LNCaP clone FGC (cell line): ENCODE measurements around the gene TNFRSF19.

Experiments
- DNase-seq: peaks from one replicate; pipeline ENCODE4 v3.0.0-alpha.2; 2011; ENCODE audit warnings: low read depth
- H3K4me3 ChIP-seq: 2 replicates; pipeline ENCODE4 v1.5.1; 2011; ENCODE audit warnings: mild to moderate bottlenecking, low read depth, low read length, control low read depth
- CTCF ChIP-seq: IDR thresholded peaks from 2 replicates; pipeline ENCODE4 v1.5.1; 2012; ENCODE audit warnings: mild to moderate bottlenecking; ENCODE audit not compliant: control insufficient read depth, insufficient read depth; ENCODE audit errors: extremely low read depth

The TNFRSF19 gene

GRCh38 chr13:23557733-23558132 is 12.5 kb upstream of the TNFRSF19 start:
- TF ChIP-seq CTCF: no peak

DNA sequence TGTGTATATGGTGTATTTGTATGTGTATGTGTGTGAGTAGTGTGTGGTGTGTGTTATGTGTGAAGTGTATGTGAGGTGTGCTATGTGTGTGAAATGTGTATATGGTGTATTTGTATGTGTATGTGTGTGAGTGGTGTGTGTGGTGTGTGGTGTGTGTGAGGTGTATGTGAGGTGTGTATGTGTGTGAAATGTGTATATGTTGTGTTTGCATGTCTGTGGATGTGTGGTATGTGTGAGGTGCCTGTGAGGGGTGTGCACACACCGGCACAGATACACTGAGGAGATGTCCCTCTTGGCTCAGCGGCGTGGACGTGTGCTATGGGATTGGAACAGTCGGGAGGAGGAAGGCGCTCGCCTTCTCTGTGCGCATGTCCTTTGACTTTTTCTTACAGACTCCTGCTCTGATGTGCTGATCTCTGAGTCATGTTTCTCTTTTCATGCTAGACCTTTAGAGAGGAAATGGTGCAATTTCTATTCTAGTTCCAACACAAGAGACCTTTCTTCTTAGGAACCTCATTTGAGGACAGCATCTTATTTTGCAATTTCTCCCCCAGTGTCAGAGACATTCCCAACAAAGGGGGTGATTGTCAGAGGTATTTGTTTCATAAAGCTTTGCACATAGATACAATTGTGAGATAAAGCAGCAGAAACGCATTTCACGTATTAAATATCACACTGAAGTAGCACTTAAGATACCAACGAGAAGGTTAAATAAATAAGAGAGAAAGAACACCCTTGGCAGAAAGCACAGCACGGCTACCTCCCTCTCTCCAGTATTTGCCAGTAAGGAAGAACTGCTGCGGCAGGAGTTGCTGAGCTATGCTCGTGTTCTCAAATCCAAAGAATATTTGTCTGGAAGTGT is 11.3 kb upstream of the TNFRSF19 start:
- no peak for DNase-seq
- TF ChIP-seq CTCF: no peak
- H3K4me3 ChIP-seq: no peak overlapping the region

More at GRCh38 chr13:23557733-23558132, 12.5 kb upstream of the TNFRSF19 start:
- H3K4me3 ChIP-seq: no peak overlapping the region
- DNase-seq: no peak

GRCh38 chr13:23560571-23561089 is 9.6 kb upstream of the TNFRSF19 start:
- TF ChIP-seq CTCF: no peak
- no peak for DNase-seq
- no peak overlapping the region for H3K4me3 ChIP-seq

GRCh38 chr13:23561261-23561660 is 9.0 kb upstream of the TNFRSF19 start:
- no peak overlapping the region for H3K4me3 ChIP-seq
- DNase-seq: no peak

GRCh38 chr13:23563085-23563845 is 6.9 kb upstream of the TNFRSF19 start:
- no peak for TF ChIP-seq CTCF
- DNase-seq: no peak
- no peak overlapping the region for H3K4me3 ChIP-seq

More at GRCh38 chr13:23561261-23561660, 9.0 kb upstream of the TNFRSF19 start:
- TF ChIP-seq CTCF: no peak

GRCh38 chr13:23567906-23568460 is 2.2 kb upstream of the TNFRSF19 start:
- no peak for TF ChIP-seq CTCF
- DNase-seq: no peak
- H3K4me3 ChIP-seq: no peak overlapping the region
